Neuron (in vitro differentiated cells): ENCODE data around the gene ME1.

Source experiments
- H2AFZ ChIP-seq: one replicate; pipeline ENCODE4 v1.6.1; 2013; ENCODE audit warnings: low read depth, mild to moderate bottlenecking, inconsistent platforms, low read length, moderate library complexity
- H3K27me3 ChIP-seq: one replicate; pipeline ENCODE4 v1.6.1; 2013; ENCODE audit warnings: low read length; ENCODE audit not compliant: insufficient read depth
- H3K36me3 ChIP-seq: one replicate; pipeline ENCODE4 v1.6.1; 2013; ENCODE audit warnings: low read length; ENCODE audit not compliant: insufficient read depth
- H3K4me1 ChIP-seq: one replicate; pipeline ENCODE4 v1.6.1; 2013; ENCODE audit warnings: low read length; ENCODE audit not compliant: insufficient read depth
- H3K4me3 ChIP-seq: 2 replicates; pipeline ENCODE4 v1.5.1; 2013; ENCODE audit warnings: mild to moderate bottlenecking, low read length, moderate library complexity
- H3K9me3 ChIP-seq: one replicate; pipeline ENCODE4 v1.6.1; 2013; ENCODE audit warnings: low read length

The ME1 gene

GRCh38 chr6:83424392-83425018 is 6.3 kb downstream of the ME1 start:
- Histone ChIP-seq H3K4me3 (no peak overlapping the region), H3K36me3 (no peaks in the 10 kb centered on the region), H3K27me3 (no peaks in the 10 kb centered on the region), H3K4me1 (no peaks in the 10 kb centered on the region), H2AFZ (no peak overlapping the region), H3K9me3 (no peaks in the 10 kb centered on the region)

- H3K36me3 ChIP-seq, result no peaks in the 10 kb centered on the region
- H2AFZ ChIP-seq, result no peak overlapping the region
- no peaks in the 10 kb centered on the region for H3K9me3 ChIP-seq
- H3K4me3 ChIP-seq, result no peak overlapping the region
- no peaks in the 10 kb centered on the region for H3K27me3 ChIP-seq
- no peaks in the 10 kb centered on the region for H3K4me1 ChIP-seq
Observed at GRCh38 chr6:83417880-83418663, 12.8 kb downstream of the ME1 start.

- Histone ChIP-seq H2AFZ (no peak overlapping the region), H3K9me3 (no peaks in the 10 kb centered on the region), H3K4me3 (no peak overlapping the region), H3K36me3 (no peaks in the 10 kb centered on the region), H3K27me3 (no peaks in the 10 kb centered on the region), H3K4me1 (no peaks in the 10 kb centered on the region)
Observed at GRCh38 chr6:83413068-83413467, 17.8 kb downstream of the ME1 start.

- no peaks in the 10 kb centered on the region for H3K9me3 ChIP-seq
- no peaks in the 10 kb centered on the region for H3K27me3 ChIP-seq
- H3K4me3 ChIP-seq, result no peak overlapping the region
- no peaks in the 10 kb centered on the region for H3K4me1 ChIP-seq
- H2AFZ ChIP-seq, result no peak overlapping the region
- H3K36me3 ChIP-seq, result no peaks in the 10 kb centered on the region
Observed at GRCh38 chr6:83411731-83412130, 19.1 kb downstream of the ME1 start.

GRCh38 chr6:83403191-83403590 is 27.7 kb downstream of the ME1 start:
- no peak overlapping the region for H3K4me3 ChIP-seq
- no peak overlapping the region for H2AFZ ChIP-seq
- H3K36me3 ChIP-seq, result no peaks in the 10 kb centered on the region
- no peaks in the 10 kb centered on the region for H3K27me3 ChIP-seq
- no peaks in the 10 kb centered on the region for H3K4me1 ChIP-seq
- no peaks in the 10 kb centered on the region for H3K9me3 ChIP-seq

- H3K4me1 ChIP-seq, result no peaks in the 10 kb centered on the region
- H3K27me3 ChIP-seq, result no peaks in the 10 kb centered on the region
- no peak overlapping the region for H2AFZ ChIP-seq
- H3K36me3 ChIP-seq, result no peaks in the 10 kb centered on the region
- H3K4me3 ChIP-seq, result no peak overlapping the region
- no peaks in the 10 kb centered on the region for H3K9me3 ChIP-seq
Observed at GRCh38 chr6:83389606-83390005, 41.2 kb downstream of the ME1 start.

GRCh38 chr6:83385473-83385872 is 45.4 kb downstream of the ME1 start:
- H3K4me1 ChIP-seq, result no peaks in the 10 kb centered on the region
- H3K9me3 ChIP-seq, result no peaks in the 10 kb centered on the region
- H2AFZ ChIP-seq, result no peak overlapping the region
- H3K4me3 ChIP-seq, result no peak overlapping the region
- H3K27me3 ChIP-seq, result no peaks in the 10 kb centered on the region
- no peaks in the 10 kb centered on the region for H3K36me3 ChIP-seq

- Histone ChIP-seq H3K9me3 (no peaks in the 10 kb centered on the region), H3K4me3 (no peak overlapping the region), H3K4me1 (no peaks in the 10 kb centered on the region), H3K27me3 (no peaks in the 10 kb centered on the region), H2AFZ (no peak overlapping the region), H3K36me3 (no peaks in the 10 kb centered on the region)
Observed at GRCh38 chr6:83384751-83385150, 46.1 kb downstream of the ME1 start.

- H2AFZ ChIP-seq, result no peak overlapping the region
Observed at GRCh38 chr6:83381949-83382348, 48.9 kb downstream of the ME1 start.

GRCh38 chr6:83378621-83379388 is 52.0 kb downstream of the ME1 start:
- Histone ChIP-seq H3K36me3 (no peaks in the 10 kb centered on the region), H2AFZ (no peak overlapping the region), H3K4me1 (no peaks in the 10 kb centered on the region), H3K9me3 (no peaks in the 10 kb centered on the region), H3K4me3 (no peak overlapping the region), H3K27me3 (no peaks in the 10 kb centered on the region)

More at GRCh38 chr6:83381949-83382348, 48.9 kb downstream of the ME1 start:
- no peaks in the 10 kb centered on the region for H3K4me1 ChIP-seq
- no peak overlapping the region for H3K4me3 ChIP-seq
- no peaks in the 10 kb centered on the region for H3K36me3 ChIP-seq
- H3K9me3 ChIP-seq, result no peaks in the 10 kb centered on the region
- no peaks in the 10 kb centered on the region for H3K27me3 ChIP-seq

- no peaks in the 10 kb centered on the region for H3K4me1 ChIP-seq
- H3K4me3 ChIP-seq, result no peak overlapping the region
- H3K27me3 ChIP-seq, result no peaks in the 10 kb centered on the region
- no peaks in the 10 kb centered on the region for H3K9me3 ChIP-seq
- H2AFZ ChIP-seq, result no peak overlapping the region
- no peaks in the 10 kb centered on the region for H3K36me3 ChIP-seq
Observed at GRCh38 chr6:83371423-83371822, 59.4 kb downstream of the ME1 start.

- Histone ChIP-seq H3K4me3 (no peak overlapping the region), H3K36me3 (no peaks in the 10 kb centered on the region), H3K9me3 (no peaks in the 10 kb centered on the region), H2AFZ (no peak overlapping the region), H3K4me1 (no peaks in the 10 kb centered on the region), H3K27me3 (no peaks in the 10 kb centered on the region)
Observed at GRCh38 chr6:83370567-83370966, 60.3 kb downstream of the ME1 start.

GRCh38 chr6:83369692-83370091 is 61.2 kb downstream of the ME1 start:
- no peaks in the 10 kb centered on the region for H3K27me3 ChIP-seq
- H2AFZ ChIP-seq, result no peak overlapping the region
- H3K36me3 ChIP-seq, result no peaks in the 10 kb centered on the region
- no peaks in the 10 kb centered on the region for H3K4me1 ChIP-seq
- no peaks in the 10 kb centered on the region for H3K9me3 ChIP-seq
- no peak overlapping the region for H3K4me3 ChIP-seq
